KG1 (cell line): Measurements from ENCODE around the gene NRROS.
A peak's percentile ranks its signal among the peaks of the same experiment; 100 is the strongest.

ENCODE experiments used
- DNase-seq: peaks from one replicate; lab custom pipeline; 2025; lab: John Stamatoyannopoulos, UW

Gene NRROS

DNA sequence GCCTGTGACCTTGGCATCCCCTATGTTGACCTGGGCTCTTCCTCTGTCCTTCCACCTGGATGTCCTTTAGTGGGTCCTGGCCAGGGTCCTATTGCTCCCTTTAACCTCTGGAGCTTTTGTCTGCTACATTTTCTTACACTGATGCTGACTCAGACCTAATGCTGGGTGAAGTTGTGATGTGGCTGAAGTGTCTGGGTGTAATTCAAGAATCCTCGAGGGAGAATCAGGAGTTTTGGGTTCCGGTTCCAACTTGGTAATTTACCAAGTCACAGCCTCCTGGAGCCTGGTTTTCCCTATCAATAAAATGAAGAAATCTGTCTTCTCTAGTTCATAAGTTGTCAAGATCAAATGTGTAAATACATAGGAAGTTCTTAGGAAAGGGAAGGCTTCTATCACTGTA is 46.9 kb downstream of the NRROS start:
- DNase-seq = no peak

DNA sequence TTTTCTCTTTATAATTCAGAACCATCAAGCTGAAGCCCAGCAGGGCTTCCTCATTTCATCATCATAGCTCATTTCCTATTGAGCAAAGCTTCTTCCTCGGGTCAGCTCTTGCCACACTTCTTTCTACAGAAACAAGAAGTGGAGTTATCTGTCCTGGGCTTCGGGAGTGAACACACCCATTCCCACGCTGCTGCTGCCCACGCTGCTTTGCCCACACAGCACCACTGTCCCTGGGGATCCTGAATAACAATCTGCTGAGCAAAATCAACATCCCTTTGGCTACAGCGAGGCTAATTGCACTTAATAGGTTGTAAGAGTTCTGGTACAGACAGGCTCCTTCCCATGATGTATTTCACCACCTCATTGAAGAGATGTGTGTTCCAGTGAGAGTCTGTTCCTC is 48.9 kb downstream of the NRROS start:
- DNase-seq = peak; percentile 59

DNA sequence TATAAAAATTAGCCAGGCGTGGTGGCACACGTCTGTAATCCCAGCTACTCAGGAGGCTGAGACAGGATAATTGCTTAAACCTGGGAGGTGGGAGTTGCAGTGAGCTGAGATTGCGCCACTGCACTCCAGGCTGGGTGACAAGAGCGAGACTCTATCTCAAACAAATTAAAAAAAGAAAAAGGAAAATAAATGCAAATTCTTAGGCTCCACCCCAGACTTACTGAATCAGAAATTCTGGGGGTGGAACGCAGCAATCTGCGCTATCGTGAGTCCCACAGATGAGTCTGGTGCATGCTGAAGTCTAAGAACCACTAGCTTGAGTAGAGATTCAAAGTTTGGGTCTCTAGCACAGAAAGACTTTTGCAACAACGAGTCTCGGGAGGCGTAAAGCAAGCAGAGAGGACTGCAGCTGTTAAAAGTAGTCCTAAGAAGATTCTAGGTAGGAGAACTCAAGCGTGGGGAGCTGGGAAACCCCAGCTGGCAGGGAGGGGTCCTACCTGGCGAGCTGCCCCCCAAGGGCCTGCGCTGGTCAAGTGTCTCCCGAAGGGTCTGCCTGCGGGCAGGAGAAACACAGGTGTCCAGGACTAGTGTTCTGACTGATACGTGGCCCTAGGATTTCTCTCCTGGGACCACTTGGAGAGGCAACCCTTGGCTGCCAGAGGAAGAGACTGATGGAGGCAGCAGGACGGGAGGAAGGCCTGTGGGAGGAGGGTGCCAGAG is 50.6 kb downstream of the NRROS start:
- no peak for DNase-seq

DNA sequence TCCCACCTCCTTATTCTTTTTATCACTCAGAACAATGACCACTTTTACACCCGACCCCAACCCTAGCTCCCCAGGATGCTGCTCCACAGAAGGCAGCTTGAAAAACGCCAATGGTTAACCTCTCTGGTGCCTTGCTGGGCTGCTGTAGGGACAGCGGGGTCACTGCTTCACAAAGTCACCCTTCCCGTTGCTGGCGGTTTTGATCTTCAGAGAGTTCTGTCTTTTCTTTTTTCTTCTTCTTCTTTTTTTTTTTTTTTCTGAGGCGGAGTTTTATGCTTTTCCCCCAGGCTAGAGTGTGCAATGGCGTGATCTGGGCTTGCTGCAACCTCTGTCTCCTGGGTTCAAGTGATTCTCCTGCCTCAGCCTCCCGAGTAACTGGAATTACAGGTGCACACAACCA is 51.9 kb downstream of the NRROS start:
- DNase-seq = no peak

DNA sequence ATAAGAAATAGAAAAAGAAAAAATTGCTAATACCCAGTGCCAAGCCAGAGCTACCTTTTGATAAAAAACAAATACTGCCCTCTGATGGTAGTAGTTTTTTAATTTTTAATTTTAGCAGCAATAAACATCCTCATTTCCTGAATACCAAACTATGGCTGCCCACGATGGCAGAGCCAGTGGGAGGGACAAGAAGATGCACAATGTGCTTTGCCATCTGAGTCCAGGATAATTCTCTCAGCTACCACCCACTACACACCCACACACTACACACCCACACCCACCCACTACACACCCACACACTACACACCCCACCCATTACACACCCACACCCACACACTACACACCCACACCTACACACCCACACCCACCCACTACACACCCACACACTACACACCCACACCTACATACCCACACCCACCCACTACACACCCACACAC is 54.7 kb downstream of the NRROS start:
- peak; percentile 20 for DNase-seq

DNA sequence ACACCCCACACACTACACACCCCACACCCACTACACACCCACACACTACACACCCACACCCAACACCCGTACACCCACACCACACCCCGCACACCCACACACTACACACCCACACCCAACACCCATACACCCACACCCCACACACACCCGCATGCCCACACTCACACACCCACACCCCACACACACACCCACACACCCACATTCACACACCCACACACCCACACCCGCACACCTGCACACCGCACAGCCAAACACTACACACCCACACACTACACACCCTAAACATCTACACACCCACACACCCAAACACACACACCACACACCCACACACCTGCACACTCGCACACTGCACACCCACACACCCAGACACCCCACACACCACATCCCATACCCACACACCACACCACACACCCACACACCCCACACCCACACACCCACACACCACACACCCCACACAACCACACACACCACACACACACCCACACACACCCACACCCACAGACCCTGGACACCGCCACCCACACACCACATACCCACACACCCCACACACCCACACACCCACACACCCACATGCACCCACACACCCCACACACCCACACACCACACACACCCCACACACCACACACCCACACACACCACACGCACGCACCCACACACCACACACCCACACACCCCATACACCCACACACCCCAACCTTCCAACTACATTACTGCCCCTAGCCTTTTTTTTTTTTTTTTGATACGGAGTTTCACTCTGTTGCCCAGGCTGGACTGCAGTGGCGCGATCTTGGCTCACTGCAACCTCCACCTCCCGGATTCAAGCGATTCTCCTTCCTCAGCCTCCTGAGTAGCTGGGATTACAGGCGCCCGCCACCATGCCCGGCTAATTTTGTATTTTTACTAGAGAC is 55.7 kb downstream of the NRROS start:
- DNase-seq = no peak

DNA sequence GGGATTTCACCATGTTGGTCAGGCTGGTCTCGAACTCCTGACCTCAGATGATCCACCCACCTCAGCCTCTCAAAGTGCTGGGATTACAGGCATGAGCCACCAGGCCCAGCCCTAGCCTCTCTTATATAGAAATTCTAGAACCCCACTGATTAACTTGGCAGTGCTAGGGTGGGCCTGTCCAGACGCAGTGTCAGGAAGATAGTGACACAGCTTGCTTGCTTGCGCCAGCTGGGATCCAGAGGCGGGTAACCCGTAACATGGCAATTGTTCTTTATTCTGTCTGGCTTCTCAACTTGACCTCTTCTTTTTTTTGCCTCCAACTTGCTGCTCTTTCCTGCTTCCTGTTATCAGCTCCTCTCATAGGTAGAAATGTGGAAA is 56.3 kb downstream of the NRROS start:
- no peak for DNase-seq

DNA sequence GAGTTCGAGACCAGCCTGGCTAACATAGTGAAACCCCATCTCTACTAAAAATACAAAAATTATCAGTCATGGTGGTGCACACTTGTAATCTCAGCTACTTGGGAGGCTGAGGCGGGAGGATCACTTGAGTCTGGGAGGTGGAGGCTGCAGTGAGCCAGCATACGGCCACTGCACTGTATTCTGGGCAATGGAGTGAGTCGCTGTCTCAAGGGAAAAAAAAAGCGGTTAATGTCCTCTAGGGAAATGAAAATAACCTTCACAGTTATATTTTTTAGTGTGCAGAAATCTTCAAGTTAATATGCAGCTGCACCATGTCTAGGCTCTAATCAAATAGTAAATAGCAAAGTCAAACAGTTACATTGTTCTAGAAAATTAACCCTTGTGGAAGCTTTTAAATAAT is 57.8 kb downstream of the NRROS start:
- DNase-seq = no peak

DNA sequence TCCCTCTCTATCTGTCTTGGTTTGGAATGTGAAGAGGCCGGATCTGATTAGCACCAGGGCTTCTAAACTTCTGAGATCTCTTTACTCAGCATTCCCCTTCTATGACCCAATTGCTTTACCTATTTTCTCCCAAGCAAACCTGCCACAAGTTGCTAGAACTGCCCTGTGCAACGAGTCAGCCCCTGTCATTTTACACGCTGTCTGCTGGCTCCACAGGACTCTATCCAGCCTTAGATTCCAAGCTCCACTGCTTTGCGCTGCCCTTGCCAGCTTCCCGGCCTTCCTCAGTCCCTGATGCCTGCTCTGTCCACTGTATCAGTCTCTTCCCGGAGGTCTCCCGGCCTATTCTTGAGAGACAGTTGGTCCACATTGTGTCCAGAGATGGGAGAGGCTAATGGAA is 60.3 kb downstream of the NRROS start:
- no peak for DNase-seq

DNA sequence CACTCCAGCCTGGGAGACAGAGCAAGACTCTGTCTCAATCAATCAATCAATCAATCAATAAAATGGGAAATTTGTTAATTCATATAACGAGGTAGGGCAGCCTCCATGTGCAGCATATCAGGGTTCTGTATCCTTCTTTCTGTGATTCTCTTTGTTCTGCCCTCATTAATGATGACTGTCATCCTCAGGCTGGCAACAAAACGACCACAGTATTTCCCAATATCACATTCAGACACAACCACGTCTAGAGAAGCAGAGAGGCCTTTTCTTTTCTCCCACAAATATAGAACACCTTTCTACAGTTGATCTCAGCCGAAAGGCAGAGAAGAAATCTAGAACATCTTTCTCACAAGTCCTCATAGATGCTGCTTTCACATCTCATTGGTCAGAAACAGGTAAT is 61.3 kb downstream of the NRROS start:
- DNase-seq = no peak

DNA sequence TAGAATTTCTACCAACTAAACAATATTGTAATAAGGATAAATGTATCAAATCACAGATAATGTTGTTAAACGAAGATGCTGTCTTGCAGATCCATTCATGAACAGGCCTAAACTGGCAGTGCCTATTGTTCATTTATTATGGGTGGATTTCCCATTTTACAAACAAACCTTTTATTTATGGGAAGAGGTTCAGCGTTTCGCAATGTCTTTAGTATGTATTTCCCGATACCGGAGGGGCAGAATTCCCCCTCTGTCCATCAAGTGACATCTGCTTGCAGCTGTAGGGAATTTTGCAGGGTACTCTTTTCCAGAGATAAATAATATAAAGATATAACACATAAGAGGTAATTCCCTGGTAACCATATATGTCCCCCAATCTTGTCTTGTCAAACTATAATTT is 66.8 kb downstream of the NRROS start:
- DNase-seq = no peak

DNA sequence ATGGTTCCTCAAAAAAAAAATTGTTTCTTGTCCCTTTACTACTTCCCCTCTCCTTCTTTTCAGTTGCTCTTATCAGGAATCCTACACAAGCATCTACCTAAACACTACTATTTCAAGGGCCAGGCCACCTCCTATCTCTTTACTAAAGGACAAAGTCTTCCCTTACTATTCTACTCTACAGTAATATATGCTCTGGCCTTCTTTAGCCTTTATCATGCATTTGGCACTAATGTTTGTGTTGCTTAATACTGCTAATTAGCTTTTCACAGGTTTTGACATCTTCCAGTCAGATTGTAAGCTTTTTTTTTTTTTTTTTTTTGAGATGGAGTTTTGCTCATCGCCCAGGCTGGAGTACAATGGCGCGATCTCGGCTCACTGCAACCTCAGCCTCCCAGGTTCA is 67.2 kb downstream of the NRROS start:
- no peak for DNase-seq

DNA sequence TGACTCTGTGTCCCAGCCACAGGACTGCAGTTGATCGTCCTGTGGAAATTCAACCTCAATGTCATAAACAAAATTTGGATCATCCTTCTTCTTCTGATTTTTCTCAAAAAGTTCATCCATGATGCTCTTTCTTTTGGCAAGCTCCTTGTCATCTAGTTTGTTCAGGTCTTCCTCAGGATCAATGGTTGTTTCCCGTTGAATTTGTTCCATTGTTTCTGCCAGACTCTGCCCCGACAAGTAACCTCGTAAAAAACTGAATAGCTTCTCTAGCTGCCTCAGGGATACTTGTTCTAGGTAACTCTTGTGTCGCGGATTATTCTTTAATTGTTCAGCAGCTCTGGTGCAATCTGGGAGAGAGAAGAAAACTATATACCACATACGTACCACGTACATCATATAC is 68.1 kb downstream of the NRROS start:
- DNase-seq = no peak

DNA sequence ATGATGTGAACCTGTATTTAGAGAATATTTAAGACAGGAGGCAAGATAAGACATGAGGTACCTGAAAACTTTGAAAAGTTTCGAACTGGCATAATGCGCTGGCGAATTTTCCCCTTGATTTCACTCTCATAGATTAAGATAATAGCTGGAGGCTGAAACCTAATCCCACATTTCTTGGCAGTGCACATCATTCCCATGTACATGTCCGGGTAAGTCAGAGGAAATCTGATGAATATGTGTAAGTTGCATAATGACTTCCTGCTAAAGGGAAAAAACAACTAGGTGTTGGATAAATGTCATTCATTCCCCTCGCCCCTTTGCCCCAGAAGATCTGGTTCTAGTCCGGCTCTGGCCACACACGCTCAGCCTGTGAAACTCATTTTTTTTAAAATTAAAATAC is 69.0 kb downstream of the NRROS start:
- DNase-seq = no peak
